NOMO-1 treated with dmso at 0.1 percent for 144 hours (cell line): ENCODE results near the gene TIMM44.
"Not testable (repeated sequence)": the region's sequence is repeated elsewhere in the genome, so short reads cannot be mapped to it uniquely, and the experiment has no call there.

Experiments used
- DNase-seq: peaks from one replicate; lab custom pipeline; 2025; ENCODE audit not compliant: unreplicated experiment; lab: John Stamatoyannopoulos, UW

The TIMM44 gene

GRCh38 chr19:7977021-7977722 is 33.7 kb upstream of the TIMM44 start:
- no peak for DNase-seq

- DNase-seq: no peak
These were observed 33.0 kb upstream of the TIMM44 start for GRCh38 chr19:7976461-7976860.

DNA sequence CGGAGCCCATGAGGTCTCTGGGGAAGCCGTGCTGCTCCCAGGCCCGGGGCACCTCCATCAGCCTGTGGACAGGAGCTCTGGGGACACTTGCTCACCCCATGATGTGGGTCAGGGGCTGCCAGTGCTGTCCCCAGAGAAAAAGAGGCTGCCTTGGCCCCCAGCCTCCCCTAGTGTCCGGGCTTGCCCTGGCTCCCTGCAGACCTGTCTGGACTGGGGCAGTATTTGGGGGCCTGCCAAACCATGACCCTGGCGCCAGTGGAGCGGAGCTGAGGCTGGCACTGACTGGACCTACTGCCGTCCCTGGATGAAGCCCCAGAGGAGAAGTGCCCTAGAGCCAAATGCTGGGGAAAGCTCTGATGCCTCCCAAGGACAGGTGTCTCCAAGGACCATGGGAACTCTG is 31.6 kb upstream of the TIMM44 start:
- DNase-seq: no peak

DNA sequence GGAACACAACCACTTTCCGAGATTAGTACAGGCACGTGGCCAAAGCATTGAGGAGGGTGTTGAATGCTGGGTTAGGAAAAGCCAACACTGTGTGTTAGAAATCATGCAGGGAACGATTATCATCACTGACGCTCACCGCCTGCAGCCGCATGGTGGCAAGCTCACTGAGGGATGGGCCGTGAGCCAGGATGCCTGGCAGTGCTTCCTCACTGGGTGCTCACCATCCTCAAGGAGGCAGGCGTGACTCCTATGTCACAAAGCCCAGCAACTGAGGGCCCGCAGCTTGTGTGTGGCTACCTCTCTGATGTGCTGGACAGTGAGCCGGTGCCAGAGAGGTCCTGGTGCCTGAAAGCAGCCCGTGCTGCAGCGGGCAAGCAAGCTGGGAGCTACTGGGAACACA is 30.4 kb upstream of the TIMM44 start:
- no peak for DNase-seq

DNA sequence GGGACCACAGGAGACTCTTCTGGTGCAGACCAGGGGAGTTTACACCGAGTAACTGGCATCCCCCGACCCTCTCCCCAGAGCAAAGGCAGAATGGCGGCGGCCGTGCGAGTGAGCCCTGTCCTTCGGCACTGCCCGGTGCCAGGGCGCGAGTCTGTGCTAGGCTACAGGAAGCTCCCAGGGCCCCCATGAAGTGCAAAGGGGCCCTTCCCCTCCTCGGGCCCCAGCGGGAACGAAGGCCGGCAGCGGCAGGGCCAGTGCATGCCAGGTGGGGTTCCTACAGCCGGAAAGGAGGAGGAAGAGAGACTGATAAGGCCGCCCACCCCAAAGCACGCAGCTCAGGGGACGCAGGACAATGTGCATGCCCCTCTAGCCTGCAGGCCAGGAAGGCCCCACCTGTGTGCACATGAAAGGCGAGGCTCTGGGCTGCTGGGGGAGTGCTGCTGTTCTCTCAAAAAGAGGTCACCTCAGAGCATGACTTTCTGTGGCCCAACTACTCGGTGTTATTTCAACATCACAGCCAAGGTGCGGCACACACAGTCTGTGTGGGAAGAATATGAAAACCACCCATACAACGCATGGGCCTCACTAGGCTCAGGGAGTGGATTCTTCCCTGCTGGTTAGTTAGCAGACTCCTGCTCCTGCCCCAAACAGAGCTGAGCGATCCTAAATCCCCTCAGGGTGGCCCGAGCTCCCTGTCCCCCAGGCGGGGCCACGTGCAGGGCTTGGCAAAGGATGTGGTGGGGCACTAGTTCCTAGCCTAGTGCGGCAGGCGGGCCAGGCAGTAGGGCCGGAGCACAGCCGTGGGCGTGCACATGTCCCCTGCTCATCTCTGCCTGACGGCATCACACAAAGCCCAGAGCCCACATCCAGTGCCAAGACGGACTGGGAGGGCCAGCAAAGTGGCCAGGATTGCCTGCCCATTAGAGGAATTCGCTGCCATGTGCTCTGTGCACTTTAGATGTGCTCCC is 28.4 kb upstream of the TIMM44 start:
- DNase-seq: no peak

- DNase-seq: no peak
These were observed 27.4 kb upstream of the TIMM44 start for GRCh38 chr19:7970716-7971448.

- DNase-seq: no peak
These were observed 26.1 kb upstream of the TIMM44 start for GRCh38 chr19:7969555-7969939.

- no peak for DNase-seq
These were observed 25.5 kb upstream of the TIMM44 start for GRCh38 chr19:7968796-7969554.

DNA sequence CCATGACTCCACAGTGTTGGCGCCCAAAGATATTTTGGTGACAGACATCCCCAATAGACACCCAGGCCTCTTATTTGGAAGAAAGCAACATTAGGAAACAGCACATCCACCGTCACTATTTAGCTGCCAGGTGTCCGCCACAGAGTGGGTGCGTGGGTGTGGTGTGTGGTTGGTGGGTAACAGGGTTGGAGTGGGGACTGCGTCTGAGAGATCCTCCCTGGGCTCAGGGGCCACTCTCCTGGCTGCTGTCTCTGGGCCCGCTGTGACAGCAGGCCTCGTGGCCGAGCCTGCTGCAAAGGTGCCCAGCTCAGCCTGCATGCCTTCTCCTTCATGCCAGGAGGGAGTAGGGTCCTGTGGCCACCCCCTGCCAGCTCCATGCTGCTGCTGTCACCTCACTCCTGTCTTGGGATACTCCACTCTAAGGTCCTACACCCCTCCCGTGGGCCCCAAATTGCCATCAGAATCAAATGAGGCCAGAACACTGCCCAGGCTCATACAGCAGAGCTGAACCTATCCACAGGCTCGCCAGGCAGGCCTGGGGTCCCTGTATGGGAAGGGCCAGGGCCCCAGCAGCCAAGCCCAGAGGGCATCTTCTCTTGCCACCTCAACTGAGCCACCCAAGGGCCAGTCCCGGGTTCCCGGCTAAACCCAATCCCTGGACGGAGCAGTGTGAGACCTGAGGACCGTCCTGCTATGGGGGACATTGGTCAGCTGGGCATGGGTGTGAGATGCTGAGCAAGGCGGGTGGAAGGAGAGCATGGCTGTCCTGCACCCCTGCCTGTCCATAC is 24.7 kb upstream of the TIMM44 start:
- no peak for DNase-seq

DNA sequence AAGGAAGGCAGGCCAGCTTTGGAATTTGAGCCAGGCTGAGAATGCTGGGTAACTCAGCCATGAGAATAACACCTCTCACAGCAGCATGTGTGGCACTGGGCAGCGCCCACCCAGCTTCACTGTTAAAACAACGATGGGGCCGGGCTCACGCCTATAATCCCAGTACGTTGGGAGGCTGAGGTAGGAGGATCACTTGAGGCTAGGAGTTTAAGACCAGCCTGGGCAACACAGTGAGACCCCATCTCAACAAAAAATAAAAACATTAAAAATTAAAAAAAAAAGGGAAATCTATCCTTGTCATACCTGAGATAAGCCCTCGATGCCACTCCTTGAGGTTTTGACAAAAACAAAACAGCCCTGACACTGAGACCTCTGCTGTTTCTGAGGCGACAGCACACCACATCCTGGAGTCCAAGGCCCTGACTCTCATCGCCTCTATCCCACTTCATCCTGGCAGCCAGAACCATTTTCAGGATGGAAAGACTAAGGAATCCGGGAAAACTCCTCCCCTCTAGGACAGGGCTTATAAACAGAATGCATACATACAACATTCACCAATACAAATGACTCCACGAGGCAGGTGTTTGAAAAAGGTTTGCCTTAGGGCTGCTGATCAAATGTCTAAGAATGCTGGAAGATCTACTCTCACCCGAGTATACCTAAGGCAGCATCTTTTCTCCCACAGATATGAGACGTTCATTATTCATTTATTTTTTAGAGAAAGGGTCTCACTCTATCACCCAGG is 22.6 kb upstream of the TIMM44 start:
- DNase-seq: no peak

DNA sequence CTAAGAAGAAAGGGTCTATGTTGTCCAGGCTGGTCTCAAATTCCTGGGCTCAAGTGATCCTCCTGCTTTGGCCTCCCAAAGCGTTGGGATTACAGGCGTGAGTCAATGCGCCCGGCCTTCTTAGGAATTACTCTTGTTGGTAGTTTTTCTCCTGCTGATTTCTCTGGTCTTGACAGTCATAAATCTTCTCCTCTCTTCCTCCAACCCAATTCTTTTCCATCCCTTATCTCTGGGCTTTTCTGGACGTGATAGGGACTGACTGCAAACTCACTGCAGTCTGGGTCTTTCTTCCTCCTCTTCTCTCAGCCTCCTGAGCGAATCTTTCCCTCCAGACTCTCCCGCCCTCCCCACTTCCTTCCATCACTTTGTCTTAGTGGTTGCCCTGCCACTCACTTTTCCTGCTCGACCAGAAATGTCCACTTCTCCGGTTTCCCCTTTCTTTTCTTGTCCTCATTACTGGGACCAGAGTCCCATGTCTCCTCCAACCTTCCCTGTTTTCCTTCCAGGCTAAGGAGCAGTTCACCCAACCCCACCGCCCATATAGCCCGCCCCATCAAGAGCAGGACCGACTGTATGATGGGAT is 21.9 kb upstream of the TIMM44 start:
- no peak for DNase-seq

DNA sequence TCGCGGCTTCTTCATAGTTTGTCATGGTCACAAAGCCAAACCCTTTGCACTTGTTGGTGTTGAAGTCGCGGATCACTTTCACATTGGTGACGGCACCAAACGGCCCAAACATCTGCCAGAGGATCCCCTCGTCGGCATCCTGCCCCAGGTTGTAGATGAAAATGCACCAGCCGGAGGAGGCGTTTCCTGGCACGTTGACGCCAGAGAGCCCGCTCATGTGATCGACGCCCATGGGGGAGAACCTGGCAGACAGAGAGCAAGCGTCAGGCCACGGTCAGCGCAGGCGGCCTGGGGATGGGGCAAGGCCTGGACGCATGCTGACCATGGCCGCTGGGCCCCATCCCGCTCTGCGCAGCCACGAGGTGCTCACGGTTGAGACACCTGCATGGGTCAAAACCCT is 20.1 kb upstream of the TIMM44 start:
- no peak for DNase-seq

DNA sequence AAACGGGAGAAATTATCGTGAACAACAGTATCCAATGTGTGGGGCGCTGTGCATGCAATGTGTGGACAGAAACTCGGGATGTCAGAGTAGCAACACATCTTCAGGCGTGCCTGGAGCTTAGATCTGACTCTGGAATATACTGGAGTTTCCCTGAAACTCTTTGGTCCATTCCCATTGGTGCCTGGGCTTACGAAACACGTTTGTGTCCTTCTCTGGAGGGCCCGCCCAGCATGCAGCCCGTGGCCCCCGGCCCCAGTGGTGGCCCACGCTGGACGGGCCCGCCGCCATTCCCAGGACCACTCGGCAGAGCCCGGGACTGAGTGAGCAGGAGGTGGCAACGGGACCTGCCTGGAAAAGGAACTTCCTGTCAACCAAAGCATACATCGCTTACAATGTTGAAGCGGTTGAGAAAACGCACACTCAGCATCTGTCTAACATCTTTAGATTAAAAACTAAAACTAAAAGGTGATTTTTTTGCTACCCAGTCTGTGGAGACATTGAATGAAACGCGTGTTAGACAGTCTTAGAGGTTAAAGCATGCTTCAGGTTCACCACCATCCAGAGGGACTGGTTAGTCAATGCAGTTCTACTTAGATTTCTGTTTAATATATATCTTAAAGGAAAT is 19.3 kb upstream of the TIMM44 start:
- no peak for DNase-seq

DNA sequence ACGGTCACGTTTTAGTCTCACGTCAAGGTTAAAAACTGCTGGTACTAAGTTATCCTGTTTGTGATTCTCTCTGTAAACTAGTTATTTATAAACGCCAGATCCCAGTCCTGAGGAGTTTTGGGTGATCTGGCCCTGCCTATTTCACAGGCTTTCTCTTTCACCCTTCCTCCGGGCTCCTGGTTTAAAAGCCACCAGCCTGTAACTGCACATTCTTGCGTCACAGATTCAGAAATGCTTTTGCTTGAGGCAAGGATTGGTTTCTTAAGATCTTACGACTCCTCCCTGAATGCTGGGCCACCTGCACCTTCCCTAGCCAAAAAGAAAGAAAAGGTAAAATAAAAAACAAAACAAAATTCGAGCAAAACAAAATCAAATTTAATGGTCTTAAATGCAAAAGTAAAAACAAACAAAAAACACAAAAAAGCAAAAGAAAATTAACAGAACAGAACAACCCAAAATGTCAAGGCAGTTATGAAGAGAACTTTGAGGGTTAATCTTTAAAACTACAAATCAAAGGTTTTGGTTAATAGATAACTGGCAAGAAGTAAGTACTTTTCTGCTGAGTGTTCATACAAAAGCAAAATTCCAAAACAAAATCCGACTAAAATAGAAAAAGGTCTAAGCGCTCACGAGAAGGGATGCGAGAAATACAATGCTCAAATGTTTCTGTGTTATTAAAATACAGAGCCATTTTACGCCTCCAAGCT is 18.6 kb upstream of the TIMM44 start:
- no peak for DNase-seq

DNA sequence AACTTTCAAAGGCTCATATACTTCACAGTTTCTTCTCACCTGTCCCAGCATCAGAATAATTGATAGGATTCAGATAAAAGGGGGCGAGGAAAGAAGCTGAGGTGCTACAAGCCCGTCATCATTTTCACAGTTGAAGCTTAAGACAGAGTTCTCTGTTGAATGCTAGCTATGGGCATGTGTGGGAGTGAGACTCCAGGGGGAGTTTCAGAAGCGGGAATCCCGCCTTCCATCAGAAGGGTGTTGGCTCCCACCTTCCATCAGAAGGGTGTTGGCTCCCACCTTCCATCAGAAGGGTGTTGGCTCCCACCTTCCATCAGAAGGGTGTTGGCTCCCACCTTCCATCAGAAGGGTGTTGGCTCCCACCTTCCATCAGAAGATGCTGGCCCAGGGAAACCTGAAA is 17.6 kb upstream of the TIMM44 start:
- DNase-seq: not testable (repeated sequence)

- DNase-seq: no peak
These were observed 15.7 kb upstream of the TIMM44 start for GRCh38 chr19:7959211-7959610.

- no peak for DNase-seq
These were observed 12.2 kb upstream of the TIMM44 start for GRCh38 chr19:7955696-7956095.

DNA sequence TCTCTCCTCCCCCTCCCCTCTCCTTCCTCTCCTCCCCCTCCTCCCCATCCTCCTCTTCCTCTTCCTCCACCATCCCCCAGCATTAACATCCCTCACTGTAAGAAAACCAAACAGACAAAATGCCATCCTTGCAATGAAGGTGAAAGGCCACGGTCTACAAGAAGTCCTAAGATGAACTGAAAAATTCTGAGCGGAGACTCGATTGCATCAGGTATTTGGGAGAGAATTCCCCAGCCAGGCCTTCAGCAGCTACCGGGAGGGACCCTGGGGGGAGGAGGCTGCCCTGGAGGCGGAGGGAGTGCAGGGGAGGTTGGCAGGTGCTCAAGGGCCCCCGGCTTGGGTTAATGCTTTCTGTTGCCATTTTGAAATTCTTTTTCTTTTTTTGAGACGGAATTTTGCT is 10.1 kb upstream of the TIMM44 start:
- DNase-seq: no peak
